Activated CD8-positive, alpha-beta memory T cell treated with anti-CD3 and anti-CD28 coated beads for 24 hours (primary cell): ENCODE measurements around the gene ERLEC1.
"Not testable (repeated sequence)": the region's sequence is repeated elsewhere in the genome, so short reads cannot be mapped to it uniquely, and the experiment has no call there.

Experiments used
- DNase-seq: peaks from one replicate; pipeline ENCODE4 v3.0.0-alpha.2; 2020

The ERLEC1 gene

GRCh38 chr2:53785366-53785765 lies 1.5 kb upstream of the ERLEC1 start:
- no peak for DNase-seq

GRCh38 chr2:53786352-53786704 lies 516 bp upstream of the ERLEC1 start:
- peak; percentile 68 for DNase-seq

- no peak for DNase-seq
Measured at GRCh38 chr2:53787614-53788289, 908 bp downstream of the ERLEC1 start.

GRCh38 chr2:53793261-53793660 lies 6.4 kb downstream of the ERLEC1 start:
- no peak for DNase-seq

GRCh38 chr2:53793821-53794220 lies 7.0 kb downstream of the ERLEC1 start:
- DNase-seq = no peak

- DNase-seq = no peak
Measured at GRCh38 chr2:53801547-53801946, 14.7 kb downstream of the ERLEC1 start.

- DNase-seq = no peak
Measured at GRCh38 chr2:53802617-53803151, 15.8 kb downstream of the ERLEC1 start.

GRCh38 chr2:53811601-53812000 lies 24.8 kb downstream of the ERLEC1 start:
- DNase-seq = no peak

GRCh38 chr2:53813151-53813550 lies 26.3 kb downstream of the ERLEC1 start:
- DNase-seq = no peak

- no peak for DNase-seq
Measured at GRCh38 chr2:53818854-53819435, 32.1 kb downstream of the ERLEC1 start.

- no peak for DNase-seq
Measured at GRCh38 chr2:53819634-53820033, 32.8 kb downstream of the ERLEC1 start.

GRCh38 chr2:53820048-53820447 lies 33.2 kb downstream of the ERLEC1 start:
- DNase-seq = no peak

GRCh38 chr2:53820711-53821110 lies 33.9 kb downstream of the ERLEC1 start:
- DNase-seq = no peak

- DNase-seq = no peak
Measured at GRCh38 chr2:53821810-53822209, 35.0 kb downstream of the ERLEC1 start.

GRCh38 chr2:53823639-53824038 lies 36.8 kb downstream of the ERLEC1 start:
- not testable (repeated sequence) for DNase-seq

- no peak for DNase-seq
Measured at GRCh38 chr2:53826030-53826410, 39.2 kb downstream of the ERLEC1 start.

- no peak for DNase-seq
Measured at GRCh38 chr2:53826587-53827397, 39.9 kb downstream of the ERLEC1 start.

GRCh38 chr2:53827398-53828175 lies 40.7 kb downstream of the ERLEC1 start:
- no peak for DNase-seq

GRCh38 chr2:53828331-53828730 lies 41.5 kb downstream of the ERLEC1 start:
- DNase-seq = no peak

- no peak for DNase-seq
Measured at GRCh38 chr2:53829273-53829979, 42.6 kb downstream of the ERLEC1 start.

GRCh38 chr2:53829980-53830290 lies 43.1 kb downstream of the ERLEC1 start:
- not testable (repeated sequence) for DNase-seq

GRCh38 chr2:53840580-53840979 lies 53.7 kb downstream of the ERLEC1 start:
- DNase-seq = no peak

- not testable (repeated sequence) for DNase-seq
Measured at GRCh38 chr2:53841651-53842050, 54.8 kb downstream of the ERLEC1 start.
